B cell (primary cell): ENCODE results near the gene KISS1R. TPM values are rescaled to one million over a fixed set of nuclear protein-coding genes. Genes with fewer than 3 reads are reported as not detected.
A peak's percentile ranks its signal among the peaks of the same experiment; 100 is the strongest.

Source experiments
- ATAC-seq: fragments of 200-7000 bp; cut with Tn5 transposase; one replicate; pipeline ENCODE4 v1.10.0; 2021; ENCODE audit warnings: low read depth, mild to moderate bottlenecking, moderate number of reproducible peaks, moderate library complexity
- CTCF ChIA-PET: fragments of 350-600 bp; sonication (Branson Sonifier 250); formaldehyde crosslinking; loops from one replicate; lab custom pipeline; 2021; ENCODE audit warnings: antibody characterized with exemption, inconsistent platforms; lab: Charles Lee
- POLR2A ChIA-PET: fragments of 350-600 bp; sonication (Branson Sonifier 250); formaldehyde crosslinking; loops from one replicate; lab custom pipeline; 2021; ENCODE audit warnings: antibody characterized with exemption; lab: Charles Lee
- DNase-seq: peaks from one replicate; pipeline ENCODE4 v3.0.0; 2013
- H2AFZ ChIP-seq: 2 replicates; pipeline ENCODE4 v1.6.1; 2012; ENCODE audit warnings: mild to moderate bottlenecking, low read depth, low read length; ENCODE audit not compliant: insufficient read depth, poor library complexity, severe bottlenecking
- H3K27ac ChIP-seq, 2 donors: 1 replicate in 1 of 2; 2 replicates in 1 of 2; pipeline ENCODE4 v1.5.1; 2012 to 2013; ENCODE audit warnings: low read length in 2 of 2, mild to moderate bottlenecking in 2 of 2, moderate library complexity in 1 of 2
- H3K27me3 ChIP-seq, 4 experiments: fragments of 200-600 bp in 1 of 4; sonication (generic) in 1 of 4; replicated peaks in 1 of 4; 1 replicate in 2 of 4; 2 replicates in 2 of 4; pipeline versions ENCODE4 v1.6.1 to v1.7.0; 2013 to 2016; ENCODE audit warnings: low read length in 3 of 4, mild to moderate bottlenecking in 2 of 4, mixed read lengths in 1 of 4, moderate library complexity in 1 of 4; ENCODE audit not compliant: insufficient read depth in 4 of 4, control insufficient read depth in 3 of 4; ENCODE audit errors: control extremely low read depth in 1 of 4
- H3K36me3 ChIP-seq, 2 experiments: replicated peaks in 1 of 2; 1 replicate in 1 of 2; 2 replicates in 1 of 2; pipeline versions ENCODE4 v1.6.1 to v1.7.1; 2013; ENCODE audit warnings: low read length in 1 of 2; ENCODE audit not compliant: insufficient read depth in 2 of 2, control insufficient read depth in 1 of 2; ENCODE audit errors: control extremely low read depth in 1 of 2, extremely low read depth in 1 of 2
- H3K4me1 ChIP-seq, 2 donors: fragments of 200-600 bp in 1 of 2; sonication (generic) in 1 of 2; 1 replicate in 1 of 2; 2 replicates in 1 of 2; pipeline versions ENCODE4 v1.5.1 to v1.6.1; 2013 to 2017; ENCODE audit warnings: low read length in 2 of 2; ENCODE audit not compliant: control insufficient read depth in 2 of 2, insufficient read depth in 2 of 2
- H3K4me2 ChIP-seq: replicated peaks from 2 replicates; pipeline ENCODE3; 2012; ENCODE audit warnings: mild to moderate bottlenecking, low read depth, low read length; ENCODE audit not compliant: poor library complexity, severe bottlenecking
- H3K4me3 ChIP-seq, 5 experiments: fragments of 200-600 bp in 1 of 5; sonication (generic) in 1 of 5; 1 replicate in 3 of 5; 2 replicates in 2 of 5; pipeline versions ENCODE4 v1.5.1 to v1.7.0; 2011 to 2016; ENCODE audit warnings: low read length in 4 of 5, mild to moderate bottlenecking in 4 of 5, low read depth in 2 of 5, control low read depth in 1 of 5, moderate library complexity in 1 of 5; ENCODE audit not compliant: insufficient read depth in 1 of 5; ENCODE audit errors: control extremely low read depth in 1 of 5, extremely low read depth in 1 of 5
- H3K79me2 ChIP-seq: fragments of 200-600 bp; sonication (generic); one replicate; pipeline ENCODE4 v1.6.0; 2016; ENCODE audit warnings: low read length; ENCODE audit not compliant: control insufficient read depth, insufficient read depth
- H3K9ac ChIP-seq: fragments of 200-600 bp; sonication (generic); 2 replicates; pipeline ENCODE4 v1.6.1; 2017; ENCODE audit warnings: mild to moderate bottlenecking, low read length, moderate library complexity
- H3K9me3 ChIP-seq, 3 donors: one replicate each; pipeline versions ENCODE4 v1.6.1 to v1.7.1; 2013; ENCODE audit warnings: low read length in 2 of 3; ENCODE audit not compliant: control insufficient read depth in 2 of 3, insufficient read depth in 1 of 3; ENCODE audit errors: control extremely low read depth in 1 of 3
- H4K20me1 ChIP-seq: 2 replicates; pipeline ENCODE4 v1.6.0; 2012; ENCODE audit warnings: mild to moderate bottlenecking, low read length; ENCODE audit not compliant: insufficient read depth, control insufficient read depth, poor library complexity, severe bottlenecking
- H3K27ac Mint-ChIP-seq: one replicate; pipeline ENCODE4 v1.8.0; 2021; ENCODE audit warnings: mixed read lengths
- H3K27me3 Mint-ChIP-seq: one replicate; pipeline ENCODE4 v1.8.0; 2021; ENCODE audit warnings: mixed read lengths
- H3K4me1 Mint-ChIP-seq: one replicate; pipeline ENCODE4 v1.8.0; 2021; ENCODE audit warnings: mixed read lengths
- H3K4me3 Mint-ChIP-seq: one replicate; pipeline ENCODE4 v1.8.0; 2021; ENCODE audit warnings: mixed read lengths
- H3K9me3 Mint-ChIP-seq: one replicate; pipeline ENCODE4 v1.8.0; 2022; ENCODE audit warnings: mixed read lengths; ENCODE audit not compliant: insufficient read depth
- CTCF ChIP-seq: fragments of 200-600 bp; IDR thresholded peaks from one replicate; pipeline ENCODE4 v1.8.0; 2022; ENCODE audit warnings: antibody characterized with exemption, mild to moderate bottlenecking
- EZH2 ChIP-seq: IDR thresholded peaks from 2 replicates; pipeline ENCODE4 v1.6.1; 2012; ENCODE audit warnings: borderline replicate concordance, low read depth, mild to moderate bottlenecking, moderate library complexity, low read length; ENCODE audit not compliant: insufficient read depth, poor library complexity, severe bottlenecking
- WGBS: methylation state at CpG from one replicate; pipeline ENCODE4 v1.1.5; 2013; ENCODE audit warnings: missing lambda C conversion rate; ENCODE audit not compliant: insufficient coverage; 5-methylcytosine and 5-hydroxymethylcytosine counted together
- intact Hi-C: fragments of 100-400 bp; cut with micrococcal nuclease; formaldehyde crosslinking; loops from one replicate; pipeline ENCODE4 v1.10.0; 2022
- polyA plus RNA-seq: library from polyadenylated mRNA; depleted of rRNA; stranded (reverse); fragments of >200 nt; gene quantifications from 2 replicates; pipeline ENCODE4 v1.2.3, GENCODE V29; 2012
- total RNA-seq, 2 donors: library from RNA; stranded (reverse); fragments of 120-200 nt in 1 of 2; gene quantifications; 1 replicate in 1 of 2; 2 replicates in 1 of 2; pipeline versions ENCODE4 v1.2.3 to v1.2.4, GENCODE V29; 2013 to 2022

KISS1R gene
- total and polyA plus RNA-seq, 2 donors (not counting 1 experiment from before 2014, with no cell fraction given) = 0.79 to 1.3 TPM

- H3K4me3 Mint-ChIP-seq = peak overlapping the region; percentile 45
- H3K27me3 Mint-ChIP-seq = no peaks in the 10 kb centered on the region
- ATAC-seq = peak; percentile 73
- H3K9me3 Mint-ChIP-seq = no peaks in the 10 kb centered on the region
- Histone ChIP-seq H3K79me2 (no peaks in the 10 kb centered on the region), H3K9ac (peak overlapping the region; percentile 49), H3K27me3 (no peaks in the 10 kb centered on the region), H4K20me1 (peaks cover 7% of the 10 kb centered on the region), H3K4me2 (peak overlapping the region; percentile 72), H3K4me3 (peak overlapping the region in 3 of 5 experiments; percentile 8 to 60 (median 45)), H2AFZ (peak overlapping the region; percentile 54), H3K4me1 (peaks cover 8 to 17% of the 10 kb centered on the region in 2 donors), H3K36me3 (peaks cover 0 to 17% of the 10 kb centered on the region in 2 experiments), H3K9me3 (peaks cover 0 to 5% (median 0%) of the 10 kb centered on the region in 3 donors), H3K27ac (peak overlapping the region; percentile 38 to 45)
- CTCF ChIA-PET = no interaction called here
- peaks cover 9% of the 10 kb centered on the region for H3K4me1 Mint-ChIP-seq
- POLR2A ChIA-PET = no interaction called here
- H3K27ac Mint-ChIP-seq = peak overlapping the region; percentile 81
- peak; percentile 90 for DNase-seq
- 74% methylated on average over 20 of the region's 27 CpGs for WGBS
- TF ChIP-seq CTCF = no peak
- TF ChIP-seq EZH2 = no peak
- intact Hi-C loops = no loop called here
These were observed 44.7 kb upstream of the KISS1R start for GRCh38 chr19:872266-872951.

GRCh38 chr19:873084-873483, 44.0 kb upstream of the KISS1R start:
- peaks cover 7% of the 10 kb centered on the region for H4K20me1 ChIP-seq
- intact Hi-C loops = no loop called here
- H3K4me2 ChIP-seq = peak overlapping the region; percentile 72
- TF ChIP-seq EZH2 (no peak), CTCF (no peak)
- CTCF ChIA-PET = interaction anchor here (1.5 kb wide), 1 partner anchor 9 kb away, joined by 5 read pairs; no protein-coding TSS in a partner anchor
- POLR2A ChIA-PET = no interaction called here
- no peaks in the 10 kb centered on the region for H3K79me2 ChIP-seq
- DNase-seq (peak; percentile 83), ATAC-seq (peak; percentile 67)
- peaks cover 0 to 13% of the 10 kb centered on the region in 2 experiments for H3K36me3 ChIP-seq
- peaks cover 8 to 17% of the 10 kb centered on the region in 2 donors for H3K4me1 ChIP-seq
- H3K4me3 Mint-ChIP-seq = no peak overlapping the region
- H3K9ac ChIP-seq = no peak overlapping the region
- no peaks in the 10 kb centered on the region for H3K27me3 Mint-ChIP-seq
- no peaks in the 10 kb centered on the region for H3K27me3 ChIP-seq
- no peaks in the 10 kb centered on the region for H3K9me3 Mint-ChIP-seq
- WGBS = 81% methylated on average over 4 of the region's 13 CpGs
- H3K27ac ChIP-seq = no peak overlapping the region
- peaks cover 0 to 3% (median 0%) of the 10 kb centered on the region in 3 donors for H3K9me3 ChIP-seq
- H3K4me3 ChIP-seq = no peak overlapping the region
- H3K4me1 Mint-ChIP-seq = peaks cover 9% of the 10 kb centered on the region
- H2AFZ ChIP-seq = no peak overlapping the region
- peak overlapping the region; percentile 41 for H3K27ac Mint-ChIP-seq
